HEK293 (cell line): ENCODE measurements around the gene OR51E1.

ENCODE experiments used
- EGR2 ChIP-seq: fragments of 450-650 bp; formaldehyde crosslinking; IDR thresholded peaks from 2 replicates; pipeline ENCODE4 v1.5.1; 2016; ENCODE audit warnings: low read depth, missing biosample characterization, missing genetic modification characterization
- GLIS2 ChIP-seq: fragments of 450-650 bp; formaldehyde crosslinking; IDR thresholded peaks from 2 replicates; pipeline ENCODE4 v1.5.1; 2016; ENCODE audit warnings: missing biosample characterization, missing genetic modification characterization
- IKZF3 ChIP-seq: fragments of 450-650 bp; IDR thresholded peaks from 2 replicates; pipeline ENCODE4 v1.5.0; 2018; ENCODE audit warnings: missing biosample characterization, mild to moderate bottlenecking, missing genetic modification characterization, moderate library complexity
- KLF8 ChIP-seq: fragments of 450-650 bp; formaldehyde crosslinking; IDR thresholded peaks from 2 replicates; pipeline ENCODE4 v1.5.1; 2016; ENCODE audit warnings: missing biosample characterization, missing genetic modification characterization
- MZF1 ChIP-seq: fragments of 450-650 bp; formaldehyde crosslinking; IDR thresholded peaks from 2 replicates; pipeline ENCODE4 v1.5.1; 2017; ENCODE audit warnings: missing biosample characterization, missing genetic modification characterization, borderline replicate concordance
- OVOL3 ChIP-seq: fragments of 450-650 bp; formaldehyde crosslinking; IDR thresholded peaks from 2 replicates; pipeline ENCODE4 v1.5.1; 2016; ENCODE audit warnings: missing biosample characterization, missing genetic modification characterization
- PBX3 ChIP-seq: sonication (generic); formaldehyde crosslinking; IDR thresholded peaks from 2 replicates; pipeline ENCODE4 v1.8.1; 2022; ENCODE audit warnings: mild to moderate bottlenecking, moderate library complexity, missing genetic modification reagents
- RBAK ChIP-seq: fragments of 450-650 bp; formaldehyde crosslinking; IDR thresholded peaks from 2 replicates; pipeline ENCODE4 v1.5.1; 2016; ENCODE audit warnings: missing biosample characterization, missing genetic modification characterization
- SP2 ChIP-seq: fragments of 450-650 bp; formaldehyde crosslinking; IDR thresholded peaks from 2 replicates; pipeline ENCODE4 v1.5.1; 2016; ENCODE audit warnings: missing biosample characterization, missing genetic modification characterization
- SP3 ChIP-seq: fragments of 450-650 bp; formaldehyde crosslinking; IDR thresholded peaks from 2 replicates; pipeline ENCODE4 v1.5.1; 2016; ENCODE audit warnings: missing biosample characterization, missing genetic modification characterization
- WT1 ChIP-seq: fragments of 450-650 bp; formaldehyde crosslinking; IDR thresholded peaks from 2 replicates; pipeline ENCODE4 v1.5.1; 2016; ENCODE audit warnings: missing biosample characterization, missing genetic modification characterization
- YY1 ChIP-seq: fragments of 450-650 bp; formaldehyde crosslinking; IDR thresholded peaks from 2 replicates; pipeline ENCODE4 v1.5.1; 2018; ENCODE audit warnings: missing biosample characterization, missing genetic modification characterization
- ZBTB17 ChIP-seq: fragments of 450-650 bp; formaldehyde crosslinking; IDR thresholded peaks from 2 replicates; pipeline ENCODE4 v1.5.1; 2016; ENCODE audit warnings: missing biosample characterization, missing genetic modification characterization
- ZFP69B ChIP-seq: fragments of 450-650 bp; formaldehyde crosslinking; IDR thresholded peaks from 2 replicates; pipeline ENCODE4 v1.5.1; 2016; ENCODE audit warnings: missing biosample characterization, missing genetic modification characterization
- ZNF169 ChIP-seq: fragments of 450-650 bp; formaldehyde crosslinking; IDR thresholded peaks from 2 replicates; pipeline ENCODE4 v1.5.1; 2016; ENCODE audit warnings: missing biosample characterization, missing genetic modification characterization
- ZNF2 ChIP-seq: fragments of 450-650 bp; formaldehyde crosslinking; IDR thresholded peaks from 2 replicates; pipeline ENCODE4 v1.5.1; 2016; ENCODE audit warnings: missing biosample characterization, missing genetic modification characterization
- ZNF214 ChIP-seq: fragments of 450-650 bp; formaldehyde crosslinking; IDR thresholded peaks from 2 replicates; pipeline ENCODE4 v1.5.1; 2017; ENCODE audit warnings: missing biosample characterization, mild to moderate bottlenecking, missing genetic modification characterization, borderline replicate concordance
- ZNF350 ChIP-seq: fragments of 450-650 bp; formaldehyde crosslinking; IDR thresholded peaks from 2 replicates; pipeline ENCODE4 v1.5.0; 2017; ENCODE audit warnings: missing biosample characterization, mild to moderate bottlenecking, missing genetic modification characterization
- ZNF558 ChIP-seq: fragments of 450-650 bp; formaldehyde crosslinking; IDR thresholded peaks from 2 replicates; pipeline ENCODE4 v1.5.1; 2016; ENCODE audit warnings: missing biosample characterization, missing genetic modification characterization
- ZNF610 ChIP-seq: fragments of 450-650 bp; formaldehyde crosslinking; IDR thresholded peaks from 2 replicates; pipeline ENCODE4 v1.5.1; 2016; ENCODE audit warnings: missing biosample characterization, missing genetic modification characterization, borderline replicate concordance
- ZNF670 ChIP-seq: fragments of 450-650 bp; formaldehyde crosslinking; IDR thresholded peaks from 2 replicates; pipeline ENCODE4 v1.5.1; 2016; ENCODE audit warnings: missing biosample characterization, missing genetic modification characterization, low read depth
- ZNF76 ChIP-seq: fragments of 450-650 bp; formaldehyde crosslinking; IDR thresholded peaks from 2 replicates; pipeline ENCODE4; 2016; ENCODE audit warnings: low read depth, missing biosample characterization, missing genetic modification characterization, borderline replicate concordance
- ZNF837 ChIP-seq: fragments of 450-650 bp; formaldehyde crosslinking; IDR thresholded peaks from 2 replicates; pipeline ENCODE4 v1.5.1; 2016; ENCODE audit warnings: missing biosample characterization, missing genetic modification characterization
- ZXDB ChIP-seq: fragments of 450-650 bp; formaldehyde crosslinking; IDR thresholded peaks from 2 replicates; pipeline ENCODE4 v1.5.1; 2016; ENCODE audit warnings: missing biosample characterization, missing genetic modification characterization
- TF ChIP-seq, protein P1 (sequence below): fragments of 450-650 bp; formaldehyde crosslinking; IDR thresholded peaks from 2 replicates; pipeline ENCODE4 v1.5.1; 2016; ENCODE audit warnings: missing biosample characterization, missing genetic modification characterization
- TF ChIP-seq, protein P2 (sequence below): fragments of 450-650 bp; formaldehyde crosslinking; optimal IDR thresholded peaks from 2 replicates; pipeline ENCODE3; 2016; ENCODE audit warnings: missing biosample characterization, mild to moderate bottlenecking, missing genetic modification characterization
- TF ChIP-seq, protein P3 (sequence below): fragments of 450-650 bp; formaldehyde crosslinking; conservative IDR thresholded peaks from 2 replicates; pipeline ENCODE4 v1.5.1; 2016; ENCODE audit warnings: low read depth, missing biosample characterization, missing genetic modification characterization
- TF ChIP-seq, protein P4 (sequence below): fragments of 450-650 bp; formaldehyde crosslinking; IDR thresholded peaks from 2 replicates; pipeline ENCODE4 v1.5.1; 2016; ENCODE audit warnings: missing biosample characterization, missing genetic modification characterization, borderline replicate concordance

The OR51E1 gene

DNA sequence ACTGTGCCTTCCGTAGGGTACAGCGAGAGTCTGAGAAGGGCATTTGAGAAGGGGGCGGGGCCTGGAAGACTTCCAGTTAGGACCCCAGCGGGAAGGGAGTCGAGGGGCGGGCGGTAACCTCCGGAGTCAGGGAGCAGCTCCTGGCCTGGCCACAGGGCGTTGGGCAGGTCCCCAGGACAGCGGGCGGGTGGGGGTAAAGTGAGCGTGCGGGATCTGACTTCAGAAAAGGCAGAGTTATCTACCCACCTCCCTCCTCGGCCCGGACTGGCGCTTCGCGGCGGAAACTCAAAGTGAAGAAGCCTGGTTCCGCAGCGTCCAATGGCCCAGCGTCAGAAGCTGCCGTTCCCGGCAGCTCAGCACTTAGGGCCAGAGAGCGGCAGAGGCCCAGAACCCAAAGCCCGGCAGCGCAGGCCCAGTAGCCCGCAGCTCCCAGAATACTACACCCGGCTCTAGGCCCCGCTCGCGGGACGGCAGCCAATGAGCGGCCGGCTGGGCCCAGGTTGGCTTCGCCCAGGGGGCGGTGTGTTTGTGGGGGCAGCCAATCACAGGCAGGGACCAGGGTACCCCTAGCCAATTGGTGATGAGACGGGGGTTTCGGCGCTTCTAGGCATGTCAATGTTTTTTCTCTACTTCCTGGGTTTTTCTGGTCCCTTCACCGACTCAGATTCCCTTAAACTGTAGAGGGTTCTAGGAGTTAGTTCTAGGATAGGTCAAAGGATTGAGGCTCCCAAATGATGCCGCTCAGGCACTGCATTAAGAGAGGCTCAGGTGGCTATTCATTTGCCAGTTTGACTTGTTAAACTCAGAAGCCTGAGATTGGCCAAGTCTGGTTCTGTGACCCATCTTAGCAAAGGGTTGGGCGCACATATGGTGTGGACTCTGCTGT is 35.8 kb upstream of the OR51E1 start, which contains the start of gene TRIM68 (continued):
- TF ChIP-seq ZNF214 (no peak), ZNF169 (tag by site-specific recombination) (no peak), GLIS2 (tag by site-specific recombination) (peak; percentile 47; the same call in 1 of the 2 replicates), YY1 (tag by site-specific recombination) (no peak), WT1 (tag by site-specific recombination) (no peak), ZBTB17 (tag by site-specific recombination) (peak; percentile 40; the same call in 1 of the 2 replicates), ZNF350 (tag by site-specific recombination) (peak; percentile 77), ZFP69B (tag by site-specific recombination) (0 out of 2 replicates have a peak, but pooled peaks have one; percentile 24), EGR2 (tag by site-specific recombination) (no peak), ZNF2 (peak; percentile 50; the same call in 1 of the 2 replicates), ZNF610 (tag by site-specific recombination) (peak; percentile 78; the same call in 1 of the 2 replicates), ZNF76 (tag by site-specific recombination) (peak; percentile 60), ZNF558 (tag by site-specific recombination) (no peak), KLF8 (peak; percentile 62), SP3 (peak; percentile 54), ZNF837 (tag by site-specific recombination) (no peak), SP2 (tag by site-specific recombination) (peak; percentile 91), PBX3 (no peak), MZF1 (tag by site-specific recombination) (peak; percentile 81; the same call in 1 of the 2 replicates), IKZF3 (tag by site-specific recombination) (peak; percentile 77; the same call in 1 of the 2 replicates), OVOL3 (tag by site-specific recombination) (no peak), ZNF670 (no peak), ZXDB (tag by site-specific recombination) (peak; percentile 52; the same call in 1 of the 2 replicates), RBAK (no peak)
- TF ChIP-seq, protein P1, sequence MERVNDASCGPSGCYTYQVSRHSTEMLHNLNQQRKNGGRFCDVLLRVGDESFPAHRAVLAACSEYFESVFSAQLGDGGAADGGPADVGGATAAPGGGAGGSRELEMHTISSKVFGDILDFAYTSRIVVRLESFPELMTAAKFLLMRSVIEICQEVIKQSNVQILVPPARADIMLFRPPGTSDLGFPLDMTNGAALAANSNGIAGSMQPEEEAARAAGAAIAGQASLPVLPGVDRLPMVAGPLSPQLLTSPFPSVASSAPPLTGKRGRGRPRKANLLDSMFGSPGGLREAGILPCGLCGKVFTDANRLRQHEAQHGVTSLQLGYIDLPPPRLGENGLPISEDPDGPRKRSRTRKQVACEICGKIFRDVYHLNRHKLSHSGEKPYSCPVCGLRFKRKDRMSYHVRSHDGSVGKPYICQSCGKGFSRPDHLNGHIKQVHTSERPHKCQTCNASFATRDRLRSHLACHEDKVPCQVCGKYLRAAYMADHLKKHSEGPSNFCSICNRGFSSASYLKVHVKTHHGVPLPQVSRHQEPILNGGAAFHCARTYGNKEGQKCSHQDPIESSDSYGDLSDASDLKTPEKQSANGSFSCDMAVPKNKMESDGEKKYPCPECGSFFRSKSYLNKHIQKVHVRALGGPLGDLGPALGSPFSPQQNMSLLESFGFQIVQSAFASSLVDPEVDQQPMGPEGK (tag by site-specific recombination), result peak; percentile 54
- TF ChIP-seq, protein P2, sequence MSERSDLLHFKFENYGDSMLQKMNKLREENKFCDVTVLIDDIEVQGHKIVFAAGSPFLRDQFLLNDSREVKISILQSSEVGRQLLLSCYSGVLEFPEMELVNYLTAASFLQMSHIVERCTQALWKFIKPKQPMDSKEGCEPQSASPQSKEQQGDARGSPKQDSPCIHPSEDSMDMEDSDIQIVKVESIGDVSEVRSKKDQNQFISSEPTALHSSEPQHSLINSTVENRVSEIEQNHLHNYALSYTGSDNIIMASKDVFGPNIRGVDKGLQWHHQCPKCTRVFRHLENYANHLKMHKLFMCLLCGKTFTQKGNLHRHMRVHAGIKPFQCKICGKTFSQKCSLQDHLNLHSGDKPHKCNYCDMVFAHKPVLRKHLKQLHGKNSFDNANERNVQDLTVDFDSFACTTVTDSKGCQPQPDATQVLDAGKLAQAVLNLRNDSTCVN (tag by site-specific recombination), result peak; percentile 20
- TF ChIP-seq, protein P3, sequence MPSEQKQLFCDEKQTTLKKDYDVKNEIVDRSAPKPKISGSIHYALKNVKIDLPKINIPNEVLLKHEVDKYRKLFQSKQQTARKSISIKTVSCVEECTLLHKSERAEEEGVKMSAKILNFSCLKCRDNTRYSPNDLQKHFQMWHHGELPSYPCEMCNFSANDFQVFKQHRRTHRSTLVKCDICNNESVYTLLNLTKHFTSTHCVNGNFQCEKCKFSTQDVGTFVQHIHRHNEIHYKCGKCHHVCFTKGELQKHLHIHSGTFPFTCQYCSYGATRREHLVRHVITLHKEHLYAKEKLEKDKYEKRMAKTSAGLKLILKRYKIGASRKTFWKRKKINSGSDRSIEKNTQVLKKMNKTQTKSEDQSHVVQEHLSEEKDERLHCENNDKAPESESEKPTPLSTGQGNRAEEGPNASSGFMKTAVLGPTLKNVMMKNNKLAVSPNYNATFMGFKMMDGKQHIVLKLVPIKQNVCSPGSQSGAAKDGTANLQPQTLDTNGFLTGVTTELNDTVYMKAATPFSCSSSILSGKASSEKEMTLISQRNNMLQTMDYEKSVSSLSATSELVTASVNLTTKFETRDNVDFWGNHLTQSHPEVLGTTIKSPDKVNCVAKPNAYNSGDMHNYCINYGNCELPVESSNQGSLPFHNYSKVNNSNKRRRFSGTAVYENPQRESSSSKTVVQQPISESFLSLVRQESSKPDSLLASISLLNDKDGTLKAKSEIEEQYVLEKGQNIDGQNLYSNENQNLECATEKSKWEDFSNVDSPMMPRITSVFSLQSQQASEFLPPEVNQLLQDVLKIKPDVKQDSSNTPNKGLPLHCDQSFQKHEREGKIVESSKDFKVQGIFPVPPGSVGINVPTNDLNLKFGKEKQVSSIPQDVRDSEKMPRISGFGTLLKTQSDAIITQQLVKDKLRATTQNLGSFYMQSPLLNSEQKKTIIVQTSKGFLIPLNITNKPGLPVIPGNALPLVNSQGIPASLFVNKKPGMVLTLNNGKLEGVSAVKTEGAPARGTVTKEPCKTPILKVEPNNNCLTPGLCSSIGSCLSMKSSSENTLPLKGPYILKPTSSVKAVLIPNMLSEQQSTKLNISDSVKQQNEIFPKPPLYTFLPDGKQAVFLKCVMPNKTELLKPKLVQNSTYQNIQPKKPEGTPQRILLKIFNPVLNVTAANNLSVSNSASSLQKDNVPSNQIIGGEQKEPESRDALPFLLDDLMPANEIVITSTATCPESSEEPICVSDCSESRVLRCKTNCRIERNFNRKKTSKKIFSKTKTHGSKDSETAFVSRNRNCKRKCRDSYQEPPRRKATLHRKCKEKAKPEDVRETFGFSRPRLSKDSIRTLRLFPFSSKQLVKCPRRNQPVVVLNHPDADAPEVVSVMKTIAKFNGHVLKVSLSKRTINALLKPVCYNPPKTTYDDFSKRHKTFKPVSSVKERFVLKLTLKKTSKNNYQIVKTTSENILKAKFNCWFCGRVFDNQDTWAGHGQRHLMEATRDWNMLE, result peak; percentile 89
- TF ChIP-seq, protein P4, sequence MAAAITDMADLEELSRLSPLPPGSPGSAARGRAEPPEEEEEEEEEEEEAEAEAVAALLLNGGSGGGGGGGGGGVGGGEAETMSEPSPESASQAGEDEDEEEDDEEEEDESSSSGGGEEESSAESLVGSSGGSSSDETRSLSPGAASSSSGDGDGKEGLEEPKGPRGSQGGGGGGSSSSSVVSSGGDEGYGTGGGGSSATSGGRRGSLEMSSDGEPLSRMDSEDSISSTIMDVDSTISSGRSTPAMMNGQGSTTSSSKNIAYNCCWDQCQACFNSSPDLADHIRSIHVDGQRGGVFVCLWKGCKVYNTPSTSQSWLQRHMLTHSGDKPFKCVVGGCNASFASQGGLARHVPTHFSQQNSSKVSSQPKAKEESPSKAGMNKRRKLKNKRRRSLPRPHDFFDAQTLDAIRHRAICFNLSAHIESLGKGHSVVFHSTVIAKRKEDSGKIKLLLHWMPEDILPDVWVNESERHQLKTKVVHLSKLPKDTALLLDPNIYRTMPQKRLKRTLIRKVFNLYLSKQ (tag by site-specific recombination), result no peak
